ENCODE measurements around the gene NUTM2E.
"Not testable (repeated sequence)": the region's sequence is repeated elsewhere in the genome, so short reads cannot be mapped to it uniquely, and the experiment has no call there.

DNA sequence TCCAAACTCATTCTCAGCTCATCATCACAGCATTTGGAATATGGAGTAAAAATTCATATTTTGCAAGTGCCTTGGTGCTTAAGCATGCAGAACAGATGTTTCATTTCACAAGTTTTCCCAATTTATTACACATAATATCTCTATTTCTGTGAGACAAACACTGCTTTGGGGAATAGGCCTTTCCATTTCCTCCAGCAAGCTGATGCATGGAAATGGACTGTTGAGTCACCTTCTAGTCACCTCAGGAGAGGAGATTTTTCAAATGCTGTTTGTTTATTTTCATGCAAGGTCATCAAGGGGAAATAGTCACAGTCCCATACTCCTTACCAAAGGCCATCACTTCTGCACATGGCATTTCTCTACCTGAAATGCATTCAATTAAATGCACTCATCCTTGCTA is 48.5 kb upstream of the NUTM2E start:
- not testable (repeated sequence) for TF ChIP-seq EZH2 (IDR thresholded peaks at IDR 0.05; ENCODE audit: borderline replicate concordance, low read depth, low read length, severe bottlenecking); POLR2AphosphoS5 (IDR thresholded peaks at IDR 0.05; ENCODE audit: insufficient read depth, low read depth, low read length); POLR2A (IDR thresholded peaks at IDR 0.05; ENCODE audit: low read depth, low read length); FOS (IDR thresholded peaks at IDR 0.05; ENCODE audit: borderline replicate concordance, insufficient read depth, low read length); GATA2 (IDR thresholded peaks at IDR 0.05; ENCODE audit: insufficient read depth, insufficient read length, low read depth, low read length)
- TF ChIP-seq, protein P1, sequence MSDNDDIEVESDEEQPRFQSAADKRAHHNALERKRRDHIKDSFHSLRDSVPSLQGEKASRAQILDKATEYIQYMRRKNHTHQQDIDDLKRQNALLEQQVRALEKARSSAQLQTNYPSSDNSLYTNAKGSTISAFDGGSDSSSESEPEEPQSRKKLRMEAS (IDR thresholded peaks at IDR 0.05; ENCODE audit: insufficient read depth, insufficient read length), result not testable (repeated sequence)
- TF ChIP-seq, protein P2, sequence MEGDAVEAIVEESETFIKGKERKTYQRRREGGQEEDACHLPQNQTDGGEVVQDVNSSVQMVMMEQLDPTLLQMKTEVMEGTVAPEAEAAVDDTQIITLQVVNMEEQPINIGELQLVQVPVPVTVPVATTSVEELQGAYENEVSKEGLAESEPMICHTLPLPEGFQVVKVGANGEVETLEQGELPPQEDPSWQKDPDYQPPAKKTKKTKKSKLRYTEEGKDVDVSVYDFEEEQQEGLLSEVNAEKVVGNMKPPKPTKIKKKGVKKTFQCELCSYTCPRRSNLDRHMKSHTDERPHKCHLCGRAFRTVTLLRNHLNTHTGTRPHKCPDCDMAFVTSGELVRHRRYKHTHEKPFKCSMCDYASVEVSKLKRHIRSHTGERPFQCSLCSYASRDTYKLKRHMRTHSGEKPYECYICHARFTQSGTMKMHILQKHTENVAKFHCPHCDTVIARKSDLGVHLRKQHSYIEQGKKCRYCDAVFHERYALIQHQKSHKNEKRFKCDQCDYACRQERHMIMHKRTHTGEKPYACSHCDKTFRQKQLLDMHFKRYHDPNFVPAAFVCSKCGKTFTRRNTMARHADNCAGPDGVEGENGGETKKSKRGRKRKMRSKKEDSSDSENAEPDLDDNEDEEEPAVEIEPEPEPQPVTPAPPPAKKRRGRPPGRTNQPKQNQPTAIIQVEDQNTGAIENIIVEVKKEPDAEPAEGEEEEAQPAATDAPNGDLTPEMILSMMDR (IDR thresholded peaks at IDR 0.05; ENCODE audit: extremely low read depth in 1 of 2, insufficient read depth in 1 of 2, low read depth in 1 of 2, low read length in 2 of 2), result not testable (repeated sequence)

All from endothelial cell of umbilical vein (primary cell).